Measurements from ENCODE around the gene GDPD3.
A peak's percentile ranks its signal among the peaks of the same experiment; 100 is the strongest.

Gene GDPD3

GRCh38 chr16:30078744-30079143, 34.6 kb downstream of the GDPD3 start:
- DNase-seq (ENCODE audit: low read depth in 2 of 2), result no peak

- no peak for DNase-seq (ENCODE audit: low read depth in 2 of 2)
Measured at GRCh38 chr16:30077656-30078055, 35.7 kb downstream of the GDPD3 start.

- DNase-seq (ENCODE audit: low read depth in 2 of 2), result no peak
Measured at GRCh38 chr16:30076276-30076791, 37.0 kb downstream of the GDPD3 start.

GRCh38 chr16:30075503-30076275, 37.6 kb downstream of the GDPD3 start, which contains the start of gene PPP4C:
TSS of gene PPP4C (plus strand) at chr16:30075994. CDS start at chr16:30076378, 384 bp downstream.
- peak; percentile 79 to 80 for DNase-seq (ENCODE audit: low read depth in 2 of 2)

GRCh38 chr16:30070490-30070889, 42.8 kb downstream of the GDPD3 start:
- no peak for DNase-seq (ENCODE audit: low read depth in 2 of 2)

GRCh38 chr16:30069611-30070462, 43.5 kb downstream of the GDPD3 start:
- DNase-seq (ENCODE audit: low read depth in 2 of 2), result no peak

- DNase-seq (ENCODE audit: low read depth in 2 of 2), result peak in 1 of 2 donors; percentile 30
Measured at GRCh38 chr16:30068750-30069610, 44.4 kb downstream of the GDPD3 start.

- no peak for DNase-seq (ENCODE audit: low read depth in 2 of 2)
Measured at GRCh38 chr16:30068333-30068732, 45.0 kb downstream of the GDPD3 start.

GRCh38 chr16:30067584-30067916, 45.8 kb downstream of the GDPD3 start:
- no peak for DNase-seq (ENCODE audit: low read depth in 2 of 2)

GRCh38 chr16:30066761-30067583, 46.4 kb downstream of the GDPD3 start:
- no peak for DNase-seq (ENCODE audit: low read depth in 2 of 2)

- DNase-seq (ENCODE audit: low read depth in 2 of 2), result no peak
Measured at GRCh38 chr16:30065943-30066760, 47.2 kb downstream of the GDPD3 start.

GRCh38 chr16:30065102-30065942, 48.0 kb downstream of the GDPD3 start, which contains the start of gene ALDOA:
TSS of gene ALDOA (plus strand) at chr16:30065760. CDS start at chr16:30066898, 1,138 bp downstream.
- DNase-seq (ENCODE audit: low read depth in 2 of 2), result peak; percentile 90 to 91

- DNase-seq (ENCODE audit: low read depth in 2 of 2), result no peak
Measured at GRCh38 chr16:30064729-30065101, 48.6 kb downstream of the GDPD3 start.

GRCh38 chr16:30063893-30064728, 49.2 kb downstream of the GDPD3 start:
- peak in 1 of 2 donors; percentile 47 for DNase-seq (ENCODE audit: low read depth in 2 of 2)

GRCh38 chr16:30063278-30063892, 50.0 kb downstream of the GDPD3 start:
- no peak for DNase-seq (ENCODE audit: low read depth in 2 of 2)

- DNase-seq (ENCODE audit: low read depth in 2 of 2), result no peak
Measured at GRCh38 chr16:30060836-30061554, 52.3 kb downstream of the GDPD3 start.

- DNase-seq (ENCODE audit: low read depth in 2 of 2), result no peak
Measured at GRCh38 chr16:30060346-30060745, 53.0 kb downstream of the GDPD3 start.

Data from stimulated activated CD8-positive, alpha-beta memory T cell treated with anti-CD3 and anti-CD28 coated beads, Interleukin-2, amount 100 ng/mL, for 1 hour (primary cell).